Measurements from ENCODE around the gene BCL7A. TPM values are rescaled to one million over a fixed set of nuclear protein-coding genes. Genes with fewer than 3 reads are reported as not detected.

Gene BCL7A
- total RNA-seq, 4 donors from 2014 or later, result 15.9 to 30.9 (median 22.7) TPM

DNA sequence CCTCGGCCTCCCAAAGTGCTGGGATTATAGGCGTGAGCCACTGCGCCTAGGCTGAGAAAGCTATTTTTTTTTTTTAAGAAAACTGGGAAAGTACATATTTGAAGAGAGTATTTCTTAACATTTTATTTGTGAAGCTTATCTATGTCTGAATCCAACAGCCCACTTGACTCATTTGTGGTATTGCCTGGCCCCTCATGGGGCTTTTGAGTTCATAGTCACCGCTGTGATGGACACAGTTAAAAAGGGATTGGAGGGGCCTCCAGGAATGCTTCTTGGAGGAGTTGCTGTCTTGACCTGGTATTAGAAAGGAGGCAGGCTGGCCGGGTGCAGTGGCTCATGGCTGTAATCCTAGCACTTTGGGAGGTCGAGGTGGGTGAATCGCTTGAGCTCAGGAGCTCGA is 26.5 kb downstream of the BCL7A start:
- H3K9me3 ChIP-seq, result no peaks in the 10 kb centered on the region
- H3K4me1 ChIP-seq, result no peaks in the 10 kb centered on the region
- no peak overlapping the region for H3K27ac ChIP-seq
- 95% methylated on average over 8 of the region's 8 CpGs for WGBS
- H3K36me3 ChIP-seq, result peaks cover 22% of the 10 kb centered on the region
- no peak for TF ChIP-seq EP300 (IDR thresholded peaks at IDR 0.05)
- TF ChIP-seq POLR2A (IDR thresholded peaks at IDR 0.05), result no peak
- TF ChIP-seq, protein P1, sequence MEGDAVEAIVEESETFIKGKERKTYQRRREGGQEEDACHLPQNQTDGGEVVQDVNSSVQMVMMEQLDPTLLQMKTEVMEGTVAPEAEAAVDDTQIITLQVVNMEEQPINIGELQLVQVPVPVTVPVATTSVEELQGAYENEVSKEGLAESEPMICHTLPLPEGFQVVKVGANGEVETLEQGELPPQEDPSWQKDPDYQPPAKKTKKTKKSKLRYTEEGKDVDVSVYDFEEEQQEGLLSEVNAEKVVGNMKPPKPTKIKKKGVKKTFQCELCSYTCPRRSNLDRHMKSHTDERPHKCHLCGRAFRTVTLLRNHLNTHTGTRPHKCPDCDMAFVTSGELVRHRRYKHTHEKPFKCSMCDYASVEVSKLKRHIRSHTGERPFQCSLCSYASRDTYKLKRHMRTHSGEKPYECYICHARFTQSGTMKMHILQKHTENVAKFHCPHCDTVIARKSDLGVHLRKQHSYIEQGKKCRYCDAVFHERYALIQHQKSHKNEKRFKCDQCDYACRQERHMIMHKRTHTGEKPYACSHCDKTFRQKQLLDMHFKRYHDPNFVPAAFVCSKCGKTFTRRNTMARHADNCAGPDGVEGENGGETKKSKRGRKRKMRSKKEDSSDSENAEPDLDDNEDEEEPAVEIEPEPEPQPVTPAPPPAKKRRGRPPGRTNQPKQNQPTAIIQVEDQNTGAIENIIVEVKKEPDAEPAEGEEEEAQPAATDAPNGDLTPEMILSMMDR (IDR thresholded peaks at IDR 0.05), result no peak
- no peak for TF ChIP-seq POLR2AphosphoS5 (IDR thresholded peaks at IDR 0.05)
- DNase-seq (ENCODE audit: low spot score in 2 of 2), result no peak
- H3K27me3 ChIP-seq, result no peaks in the 10 kb centered on the region
- H3K4me3 ChIP-seq, result no peak overlapping the region

DNA sequence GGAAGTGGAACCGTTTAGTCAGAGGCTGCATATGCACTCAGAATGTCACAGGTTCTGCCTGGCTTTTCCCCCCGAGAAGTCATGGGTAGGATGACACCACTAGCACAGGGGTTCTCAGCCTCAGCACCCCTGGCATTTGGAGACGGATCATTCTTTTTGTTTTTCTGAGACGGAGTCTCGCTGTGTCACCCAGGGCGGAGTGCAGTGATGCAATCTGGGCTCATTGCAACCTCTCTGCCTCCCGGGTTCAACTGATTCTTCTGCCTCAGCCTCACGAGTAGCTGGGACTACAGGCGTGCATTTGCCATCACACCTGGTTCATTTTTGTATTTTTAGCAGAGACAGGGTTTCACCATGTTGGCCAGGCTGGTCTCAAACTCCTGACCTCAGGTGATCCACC is 28.1 kb downstream of the BCL7A start:
- no peak overlapping the region for H3K27ac ChIP-seq
- H3K4me3 ChIP-seq, result no peak overlapping the region
- 73% methylated on average over 9 of the region's 9 CpGs for WGBS
- no peak for DNase-seq (ENCODE audit: low spot score in 2 of 2)
- TF ChIP-seq POLR2A (IDR thresholded peaks at IDR 0.05) (no peak), EP300 (IDR thresholded peaks at IDR 0.05) (no peak), POLR2AphosphoS5 (IDR thresholded peaks at IDR 0.05) (no peak)
- TF ChIP-seq, protein P1 (IDR thresholded peaks at IDR 0.05), result no peak
- H3K27me3 ChIP-seq, result no peaks in the 10 kb centered on the region
- H3K9me3 ChIP-seq, result no peaks in the 10 kb centered on the region
- H3K4me1 ChIP-seq, result peaks cover 7% of the 10 kb centered on the region
- H3K36me3 ChIP-seq, result peaks cover 8% of the 10 kb centered on the region

DNA sequence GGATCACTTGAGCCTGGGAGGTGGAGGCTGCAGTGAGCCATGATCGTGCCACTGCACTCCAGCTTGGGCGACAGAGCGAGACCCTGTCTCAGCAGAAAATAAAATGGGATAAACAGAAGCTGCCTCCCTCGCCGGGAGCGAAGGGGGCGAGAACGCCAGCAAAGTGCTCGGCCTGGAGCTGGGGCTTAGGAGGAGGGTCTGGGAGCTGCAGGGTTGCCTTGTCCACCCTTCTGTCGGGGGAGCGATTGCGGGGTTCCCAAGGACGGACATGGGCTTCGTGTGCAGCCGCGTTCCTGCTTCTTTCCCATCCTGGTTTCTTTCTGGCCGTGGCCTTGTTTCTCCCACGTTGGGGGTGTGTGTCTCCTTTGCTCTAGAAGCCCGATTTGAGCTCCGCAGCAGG is 29.0 kb downstream of the BCL7A start:
- Histone ChIP-seq H3K27ac (no peak overlapping the region), H3K27me3 (no peaks in the 10 kb centered on the region), H3K36me3 (peaks cover 9% of the 10 kb centered on the region), H3K9me3 (no peaks in the 10 kb centered on the region), H3K4me1 (peaks cover 7% of the 10 kb centered on the region), H3K4me3 (no peak overlapping the region)
- WGBS, result 85% methylated on average over 20 of the region's 20 CpGs
- no peak for DNase-seq (ENCODE audit: low spot score in 2 of 2)
- TF ChIP-seq, protein P1 (IDR thresholded peaks at IDR 0.05), result no peak
- TF ChIP-seq POLR2AphosphoS5 (IDR thresholded peaks at IDR 0.05), result no peak
- no peak for TF ChIP-seq EP300 (IDR thresholded peaks at IDR 0.05)
- no peak for TF ChIP-seq POLR2A (IDR thresholded peaks at IDR 0.05)

DNA sequence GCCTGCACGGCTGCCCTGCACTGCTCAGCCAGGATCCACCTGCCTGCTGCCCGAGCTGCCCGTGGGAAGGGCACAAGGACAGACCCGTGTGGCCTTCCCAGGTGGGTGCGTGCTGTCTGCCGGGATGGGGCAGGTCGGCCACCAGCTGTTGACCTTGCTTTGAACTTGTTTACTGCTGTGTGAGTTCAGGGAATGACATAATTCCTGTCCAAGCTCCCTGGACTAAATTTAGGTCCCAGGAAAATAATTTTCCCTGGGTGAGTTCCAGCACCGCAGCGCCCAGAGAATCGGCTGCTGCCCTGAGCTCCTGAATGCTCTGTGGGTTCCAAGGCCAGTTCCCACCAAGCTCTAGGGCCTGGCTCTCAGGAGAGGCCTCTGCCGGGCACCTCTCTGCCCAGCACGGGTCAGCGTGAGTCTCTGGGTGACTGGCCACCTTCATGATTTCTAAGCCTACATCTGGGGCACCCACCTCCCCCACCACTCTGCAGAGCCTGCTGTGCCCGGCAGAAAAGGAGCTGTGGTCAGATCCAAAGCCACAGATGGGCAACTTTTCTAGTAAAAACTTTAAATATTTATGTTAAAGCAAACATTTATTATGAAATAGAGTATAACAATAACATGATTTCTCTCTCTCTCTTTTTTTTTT is 29.7 kb downstream of the BCL7A start:
- Histone ChIP-seq H3K9me3 (no peaks in the 10 kb centered on the region), H3K27ac (no peak overlapping the region), H3K27me3 (no peaks in the 10 kb centered on the region), H3K4me3 (no peak overlapping the region), H3K36me3 (peaks cover 10% of the 10 kb centered on the region), H3K4me1 (peaks cover 7% of the 10 kb centered on the region)
- no peak for DNase-seq (ENCODE audit: low spot score in 2 of 2)
- TF ChIP-seq, protein P1 (IDR thresholded peaks at IDR 0.05), result no peak
- TF ChIP-seq EP300 (IDR thresholded peaks at IDR 0.05) (no peak), POLR2AphosphoS5 (IDR thresholded peaks at IDR 0.05) (no peak), POLR2A (IDR thresholded peaks at IDR 0.05) (no peak)
- 61% methylated on average over 7 of the region's 14 CpGs for WGBS

DNA sequence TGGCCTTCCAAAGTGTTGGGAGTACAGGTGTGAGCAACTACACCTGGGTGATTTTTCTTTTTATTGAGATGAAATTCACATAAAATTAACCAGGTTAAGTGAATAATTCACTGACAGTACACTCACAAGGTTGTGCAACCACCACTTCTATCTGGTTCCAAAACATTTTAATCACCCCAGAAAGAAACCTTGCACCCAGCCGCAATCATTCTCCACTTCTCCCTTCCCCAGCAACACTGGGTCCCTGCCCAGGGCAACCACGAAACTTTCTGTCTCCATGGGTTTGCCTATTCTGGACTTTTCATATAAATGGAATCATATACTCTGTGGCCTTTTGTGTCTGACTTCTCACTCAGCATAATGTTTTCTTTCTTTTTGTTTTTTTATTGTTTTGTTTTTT is 30.6 kb downstream of the BCL7A start:
- H3K27ac ChIP-seq, result no peak overlapping the region
- H3K27me3 ChIP-seq, result no peaks in the 10 kb centered on the region
- H3K36me3 ChIP-seq, result peaks cover 19% of the 10 kb centered on the region
- H3K4me3 ChIP-seq, result no peak overlapping the region
- no peak for TF ChIP-seq POLR2AphosphoS5 (IDR thresholded peaks at IDR 0.05)
- no peak for TF ChIP-seq EP300 (IDR thresholded peaks at IDR 0.05)
- TF ChIP-seq, protein P1 (IDR thresholded peaks at IDR 0.05), result no peak
- TF ChIP-seq POLR2A (IDR thresholded peaks at IDR 0.05), result no peak
- 77% methylated on average over 2 of the region's 2 CpGs for WGBS
- DNase-seq (ENCODE audit: low spot score in 2 of 2), result no peak
- H3K4me1 ChIP-seq, result peaks cover 7% of the 10 kb centered on the region
- no peaks in the 10 kb centered on the region for H3K9me3 ChIP-seq

All from suprapubic skin (tissue), 4 donors.